Measurements from ENCODE around the gene HRCT1. TPM values are rescaled to one million over a fixed set of nuclear protein-coding genes. Genes with fewer than 3 reads are reported as not detected.
A peak's percentile ranks its signal among the peaks of the same experiment; 100 is the strongest.

The HRCT1 gene
- not detected for polyA plus RNA-seq (2013)

- CTCF ChIA-PET, result interaction anchor here (0.7 to 9.6 kb wide), 8 partner anchors 14 to 148 kb away, joined by 3 to 104 read pairs (median 3); partner anchors contain the start of gene FAM221B
- Histone ChIP-seq H3K4me3 (ENCODE audit: control insufficient read depth in 1 of 7, extremely low read depth in 1 of 7, insufficient read depth in 4 of 7, low read depth in 2 of 7, low read length in 6 of 7) (no peak within 1 kb of the TSS), H3K4me1 (ENCODE audit: control extremely low read depth in 1 of 4, control insufficient read depth in 4 of 4, insufficient read depth in 4 of 4, low read length in 3 of 4) (peaks cover 2 to 56% (median 44%) of the 10 kb centered on the region in 4 experiments), H3K27me3 (replicated peaks in 2 of 5; ENCODE audit: control insufficient read depth in 4 of 5, insufficient read depth in 5 of 5, low read length in 4 of 5) (peaks cover 0 to 3% (median 0%) of the 10 kb centered on the region in 5 experiments), H3K27ac (ENCODE audit: insufficient read depth in 1 of 2, low read depth in 1 of 2, low read length in 2 of 2, poor library complexity in 1 of 2, severe bottlenecking in 2 of 2) (no peak within 1 kb of the TSS), H3K36me3 (ENCODE audit: control insufficient read depth in 4 of 4, insufficient read depth in 4 of 4, low read length in 3 of 4) (no peaks in the 10 kb centered on the region), H3K9me3 (ENCODE audit: control extremely low read depth in 1 of 5, control insufficient read depth in 4 of 5, insufficient read depth in 2 of 5, low read depth in 1 of 5, low read length in 4 of 5) (no peaks in the 10 kb centered on the region)
- no peak for DNase-seq
- POLR2A ChIA-PET, result no interaction called here
- 86% methylated on average over 17 of the region's 30 CpGs for WGBS (ENCODE audit: insufficient coverage)
Observed at GRCh38 chr9:35905912-35906679, at the start of gene HRCT1. HRCT1 (plus strand) TSS chr9:35906202; CDS start chr9:35906288, 86 bp downstream.

- no peaks in the 10 kb centered on the region for H3K4me1 ChIP-seq (ENCODE audit: control extremely low read depth in 1 of 4, control insufficient read depth in 4 of 4, insufficient read depth in 4 of 4, low read length in 3 of 4)
- POLR2A ChIA-PET, result interaction anchor here (0.6 kb wide), 1 partner anchor 11 kb away, joined by 3 read pairs; no protein-coding TSS in a partner anchor
- 97% methylated on average over 3 of the region's 3 CpGs for WGBS (ENCODE audit: insufficient coverage)
- H3K27me3 ChIP-seq (replicated peaks in 2 of 5; ENCODE audit: control insufficient read depth in 4 of 5, insufficient read depth in 5 of 5, low read length in 4 of 5), result peaks cover 0 to 95% (median 36%) of the 10 kb centered on the region in 5 experiments
- H3K9me3 ChIP-seq (ENCODE audit: control extremely low read depth in 1 of 5, control insufficient read depth in 4 of 5, insufficient read depth in 2 of 5, low read depth in 1 of 5, low read length in 4 of 5), result no peaks in the 10 kb centered on the region
- DNase-seq, result no peak
- no peak overlapping the region for H3K27ac ChIP-seq (ENCODE audit: insufficient read depth in 1 of 2, low read depth in 1 of 2, low read length in 2 of 2, poor library complexity in 1 of 2, severe bottlenecking in 2 of 2)
- H3K36me3 ChIP-seq (ENCODE audit: control insufficient read depth in 4 of 4, insufficient read depth in 4 of 4, low read length in 3 of 4), result no peaks in the 10 kb centered on the region
- no peak overlapping the region for H3K4me3 ChIP-seq (ENCODE audit: control insufficient read depth in 1 of 7, extremely low read depth in 1 of 7, insufficient read depth in 4 of 7, low read depth in 2 of 7, low read length in 6 of 7)
- CTCF ChIA-PET, result interaction anchor here (1.0 to 7.5 kb wide), 8 partner anchors 11 to 45 kb away, joined by 3 to 45 read pairs (median 4); partner anchors contain the start of genes FAM221B and TMEM8B
Observed at GRCh38 chr9:35856206-35856605, 49.8 kb upstream of the HRCT1 start.

GRCh38 chr9:35856882-35857281, 49.1 kb upstream of the HRCT1 start:
- no peaks in the 10 kb centered on the region for H3K36me3 ChIP-seq (ENCODE audit: control insufficient read depth in 4 of 4, insufficient read depth in 4 of 4, low read length in 3 of 4)
- H3K27me3 ChIP-seq (replicated peaks in 2 of 5; ENCODE audit: control insufficient read depth in 4 of 5, insufficient read depth in 5 of 5, low read length in 4 of 5), result peaks cover 0 to 95% (median 39%) of the 10 kb centered on the region in 5 experiments
- H3K9me3 ChIP-seq (ENCODE audit: control extremely low read depth in 1 of 5, control insufficient read depth in 4 of 5, insufficient read depth in 2 of 5, low read depth in 1 of 5, low read length in 4 of 5), result no peaks in the 10 kb centered on the region
- H3K4me1 ChIP-seq (ENCODE audit: control extremely low read depth in 1 of 4, control insufficient read depth in 4 of 4, insufficient read depth in 4 of 4, low read length in 3 of 4), result no peaks in the 10 kb centered on the region
- no peak overlapping the region for H3K4me3 ChIP-seq (ENCODE audit: control insufficient read depth in 1 of 7, extremely low read depth in 1 of 7, insufficient read depth in 4 of 7, low read depth in 2 of 7, low read length in 6 of 7)
- CTCF ChIA-PET, result interaction anchor here (1.0 to 7.5 kb wide), 11 partner anchors 11 to 67 kb away, joined by 3 to 45 read pairs (median 4); partner anchors contain the start of genes FAM221B and TMEM8B
- H3K27ac ChIP-seq (ENCODE audit: insufficient read depth in 1 of 2, low read depth in 1 of 2, low read length in 2 of 2, poor library complexity in 1 of 2, severe bottlenecking in 2 of 2), result no peak overlapping the region
- DNase-seq, result no peak
- WGBS (ENCODE audit: insufficient coverage), result 97% methylated on average over 5 of the region's 5 CpGs
- POLR2A ChIA-PET, result no interaction called here

- Histone ChIP-seq H3K27me3 (replicated peaks in 2 of 5; ENCODE audit: control insufficient read depth in 4 of 5, insufficient read depth in 5 of 5, low read length in 4 of 5) (peaks cover 0 to 95% (median 39%) of the 10 kb centered on the region in 5 experiments), H3K9me3 (ENCODE audit: control extremely low read depth in 1 of 5, control insufficient read depth in 4 of 5, insufficient read depth in 2 of 5, low read depth in 1 of 5, low read length in 4 of 5) (no peaks in the 10 kb centered on the region), H3K4me1 (ENCODE audit: control extremely low read depth in 1 of 4, control insufficient read depth in 4 of 4, insufficient read depth in 4 of 4, low read length in 3 of 4) (no peaks in the 10 kb centered on the region), H3K27ac (ENCODE audit: insufficient read depth in 1 of 2, low read depth in 1 of 2, low read length in 2 of 2, poor library complexity in 1 of 2, severe bottlenecking in 2 of 2) (no peak overlapping the region), H3K4me3 (ENCODE audit: control insufficient read depth in 1 of 7, extremely low read depth in 1 of 7, insufficient read depth in 4 of 7, low read depth in 2 of 7, low read length in 6 of 7) (no peak overlapping the region), H3K36me3 (ENCODE audit: control insufficient read depth in 4 of 4, insufficient read depth in 4 of 4, low read length in 3 of 4) (no peaks in the 10 kb centered on the region)
- ChIA-PET CTCF (interaction anchor here (0.7 to 7.5 kb wide), 10 partner anchors 13 to 69 kb away, joined by 3 to 45 read pairs (median 6); partner anchors contain the start of genes FAM221B and TMEM8B), POLR2A (no interaction called here)
- no peak for DNase-seq
- 100% methylated on average over 3 of the region's 5 CpGs for WGBS (ENCODE audit: insufficient coverage)
Observed at GRCh38 chr9:35858458-35858857, 47.5 kb upstream of the HRCT1 start.

- peak; percentile 80 to 89 (median 85) for DNase-seq
- no peaks in the 10 kb centered on the region for H3K36me3 ChIP-seq (ENCODE audit: control insufficient read depth in 4 of 4, insufficient read depth in 4 of 4, low read length in 3 of 4)
- H3K4me3 ChIP-seq (ENCODE audit: control insufficient read depth in 1 of 7, extremely low read depth in 1 of 7, insufficient read depth in 4 of 7, low read depth in 2 of 7, low read length in 6 of 7), result no peak overlapping the region
- ChIA-PET CTCF (interaction anchor here (0.8 to 7.5 kb wide), 6 partner anchors 20 to 122 kb away, joined by 3 to 45 read pairs (median 6); partner anchors contain the start of genes FAM221B, SPAG8 and TMEM8B), POLR2A (no interaction called here)
- no peak overlapping the region for H3K27ac ChIP-seq (ENCODE audit: insufficient read depth in 1 of 2, low read depth in 1 of 2, low read length in 2 of 2, poor library complexity in 1 of 2, severe bottlenecking in 2 of 2)
- H3K4me1 ChIP-seq (ENCODE audit: control extremely low read depth in 1 of 4, control insufficient read depth in 4 of 4, insufficient read depth in 4 of 4, low read length in 3 of 4), result no peaks in the 10 kb centered on the region
- WGBS (ENCODE audit: insufficient coverage), result 71% methylated on average over 16 of the region's 16 CpGs
- H3K9me3 ChIP-seq (ENCODE audit: control extremely low read depth in 1 of 5, control insufficient read depth in 4 of 5, insufficient read depth in 2 of 5, low read depth in 1 of 5, low read length in 4 of 5), result no peaks in the 10 kb centered on the region
- peaks cover 0 to 94% (median 39%) of the 10 kb centered on the region in 5 experiments for H3K27me3 ChIP-seq (replicated peaks in 2 of 5; ENCODE audit: control insufficient read depth in 4 of 5, insufficient read depth in 5 of 5, low read length in 4 of 5)
Observed at GRCh38 chr9:35859310-35859989, 46.6 kb upstream of the HRCT1 start.

GRCh38 chr9:35859990-35860339, 46.0 kb upstream of the HRCT1 start:
- H3K27me3 ChIP-seq (replicated peaks in 2 of 5; ENCODE audit: control insufficient read depth in 4 of 5, insufficient read depth in 5 of 5, low read length in 4 of 5), result peaks cover 0 to 93% (median 35%) of the 10 kb centered on the region in 5 experiments
- H3K9me3 ChIP-seq (ENCODE audit: control extremely low read depth in 1 of 5, control insufficient read depth in 4 of 5, insufficient read depth in 2 of 5, low read depth in 1 of 5, low read length in 4 of 5), result no peaks in the 10 kb centered on the region
- no peak for DNase-seq
- ChIA-PET CTCF (interaction anchor here (1.0 to 7.5 kb wide), 5 partner anchors 22 to 122 kb away, joined by 3 to 45 read pairs (median 10); partner anchors contain the start of genes FAM221B, SPAG8 and TMEM8B), POLR2A (no interaction called here)
- 75% methylated on average over 2 of the region's 3 CpGs for WGBS (ENCODE audit: insufficient coverage)
- no peaks in the 10 kb centered on the region for H3K36me3 ChIP-seq (ENCODE audit: control insufficient read depth in 4 of 4, insufficient read depth in 4 of 4, low read length in 3 of 4)
- H3K4me1 ChIP-seq (ENCODE audit: control extremely low read depth in 1 of 4, control insufficient read depth in 4 of 4, insufficient read depth in 4 of 4, low read length in 3 of 4), result no peaks in the 10 kb centered on the region
- H3K27ac ChIP-seq (ENCODE audit: insufficient read depth in 1 of 2, low read depth in 1 of 2, low read length in 2 of 2, poor library complexity in 1 of 2, severe bottlenecking in 2 of 2), result no peak overlapping the region
- H3K4me3 ChIP-seq (ENCODE audit: control insufficient read depth in 1 of 7, extremely low read depth in 1 of 7, insufficient read depth in 4 of 7, low read depth in 2 of 7, low read length in 6 of 7), result no peak overlapping the region

All from common myeloid progenitor, CD34-positive (primary cell).